ENCODE results near the gene SPOCD1.

DNA sequence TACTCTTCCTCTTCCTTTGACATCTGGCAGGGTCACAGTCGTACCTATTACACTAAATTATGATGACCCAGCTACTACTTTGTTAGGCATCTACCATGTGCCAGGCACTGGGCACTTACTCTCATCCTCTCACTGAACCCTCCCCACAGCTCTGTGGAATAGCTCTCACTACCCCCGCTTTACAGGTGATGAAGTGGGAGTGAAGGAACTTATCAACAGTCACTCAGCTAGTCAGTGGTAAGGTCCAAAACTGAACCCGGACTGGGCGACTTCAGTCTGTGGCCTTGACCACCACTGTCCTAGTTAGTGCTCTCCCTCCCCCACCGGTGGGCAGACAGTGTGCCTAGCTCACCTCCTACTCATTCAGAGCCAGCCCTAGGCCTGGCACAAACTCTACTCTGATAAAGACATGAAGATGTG lies 64.0 kb downstream of the SPOCD1 start:
- TF ChIP-seq, protein P1, sequence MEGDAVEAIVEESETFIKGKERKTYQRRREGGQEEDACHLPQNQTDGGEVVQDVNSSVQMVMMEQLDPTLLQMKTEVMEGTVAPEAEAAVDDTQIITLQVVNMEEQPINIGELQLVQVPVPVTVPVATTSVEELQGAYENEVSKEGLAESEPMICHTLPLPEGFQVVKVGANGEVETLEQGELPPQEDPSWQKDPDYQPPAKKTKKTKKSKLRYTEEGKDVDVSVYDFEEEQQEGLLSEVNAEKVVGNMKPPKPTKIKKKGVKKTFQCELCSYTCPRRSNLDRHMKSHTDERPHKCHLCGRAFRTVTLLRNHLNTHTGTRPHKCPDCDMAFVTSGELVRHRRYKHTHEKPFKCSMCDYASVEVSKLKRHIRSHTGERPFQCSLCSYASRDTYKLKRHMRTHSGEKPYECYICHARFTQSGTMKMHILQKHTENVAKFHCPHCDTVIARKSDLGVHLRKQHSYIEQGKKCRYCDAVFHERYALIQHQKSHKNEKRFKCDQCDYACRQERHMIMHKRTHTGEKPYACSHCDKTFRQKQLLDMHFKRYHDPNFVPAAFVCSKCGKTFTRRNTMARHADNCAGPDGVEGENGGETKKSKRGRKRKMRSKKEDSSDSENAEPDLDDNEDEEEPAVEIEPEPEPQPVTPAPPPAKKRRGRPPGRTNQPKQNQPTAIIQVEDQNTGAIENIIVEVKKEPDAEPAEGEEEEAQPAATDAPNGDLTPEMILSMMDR (tag by site-specific recombination; IDR thresholded peaks at IDR 0.05), result no peak
- TF ChIP-seq ZNF138 (tag by site-specific recombination; IDR thresholded peaks at IDR 0.05; ENCODE audit: borderline replicate concordance) (no peak), ZBTB8A (tag by site-specific recombination; IDR thresholded peaks at IDR 0.05) (no peak), ZNF416 (tag by site-specific recombination; IDR thresholded peaks at IDR 0.05) (no peak), YY1 (tag by site-specific recombination; IDR thresholded peaks at IDR 0.05) (no peak), ZNF76 (tag by site-specific recombination; IDR thresholded peaks at IDR 0.05; ENCODE audit: borderline replicate concordance, low read depth) (no peak), HOXA7 (CRISPR knock-in tag; IDR thresholded peaks at IDR 0.05; ENCODE audit: borderline replicate concordance) (no peak), ZNF560 (tag by site-specific recombination; IDR thresholded peaks at IDR 0.05; ENCODE audit: borderline replicate concordance) (no peak), ZNF707 (tag by site-specific recombination; IDR thresholded peaks at IDR 0.05) (no peak), ZNF394 (tag by site-specific recombination; IDR thresholded peaks at IDR 0.05; ENCODE audit: borderline replicate concordance) (no peak), KLF16 (tag by site-specific recombination; IDR thresholded peaks at IDR 0.05) (no peak)
- TF ChIP-seq, protein P2, sequence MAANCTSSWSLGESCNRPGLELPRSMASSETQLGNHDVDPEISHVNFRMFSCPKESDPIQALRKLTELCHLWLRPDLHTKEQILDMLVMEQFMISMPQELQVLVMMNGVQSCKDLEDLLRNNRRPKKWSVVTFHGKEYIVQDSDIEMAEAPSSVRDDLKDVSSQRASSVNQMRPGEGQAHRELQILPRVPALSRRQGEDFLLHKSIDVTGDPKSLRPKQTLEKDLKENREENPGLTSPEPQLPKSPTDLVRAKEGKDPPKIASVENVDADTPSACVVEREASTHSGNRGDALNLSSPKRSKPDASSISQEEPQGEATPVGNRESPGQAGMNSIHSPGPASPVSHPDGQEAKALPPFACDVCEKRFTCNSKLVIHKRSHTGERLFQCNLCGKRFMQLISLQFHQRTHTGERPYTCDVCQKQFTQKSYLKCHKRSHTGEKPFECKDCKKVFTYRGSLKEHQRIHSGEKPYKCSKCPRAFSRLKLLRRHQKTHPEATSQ (tag by site-specific recombination; IDR thresholded peaks at IDR 0.05), result no peak

Measured in HEK293 (cell line).